H9 (cell line): Measurements from ENCODE around the gene DDTL. TPM values are rescaled to one million over a fixed set of nuclear protein-coding genes. Genes with fewer than 3 reads are reported as not detected.
A peak's percentile ranks its signal among the peaks of the same experiment; 100 is the strongest.

Source experiments
- DNase-seq: peaks from one replicate; pipeline ENCODE4 v3.0.0-alpha.2; 2017
- H2AFZ ChIP-seq: one replicate; pipeline ENCODE4 v1.6.1; 2013; ENCODE audit warnings: mild to moderate bottlenecking, low read length, control low read depth, moderate library complexity
- H2AK5ac ChIP-seq: 2 replicates; pipeline ENCODE4 v1.6.1; 2013; ENCODE audit warnings: low read length, control low read depth, mixed read lengths; ENCODE audit not compliant: insufficient read length
- H2BK120ac ChIP-seq: one replicate; pipeline ENCODE4 v1.6.1; 2013; ENCODE audit warnings: low read depth, mild to moderate bottlenecking, low read length, control low read depth, inconsistent platforms; ENCODE audit not compliant: poor library complexity, severe bottlenecking
- H2BK12ac ChIP-seq: 2 replicates; pipeline ENCODE4 v1.6.1; 2013; ENCODE audit warnings: low read length, control low read depth, mixed read lengths, low read depth; ENCODE audit not compliant: insufficient read length
- H2BK15ac ChIP-seq: 2 replicates; pipeline ENCODE4 v1.6.1; 2013; ENCODE audit warnings: low read depth, low read length, control low read depth
- H2BK20ac ChIP-seq: one replicate; pipeline ENCODE4 v1.6.1; 2013; ENCODE audit warnings: low read depth, mild to moderate bottlenecking, low read length, control low read depth, inconsistent platforms; ENCODE audit not compliant: poor library complexity, severe bottlenecking
- H2BK5ac ChIP-seq: 2 replicates; pipeline ENCODE4 v1.6.1; 2013; ENCODE audit warnings: low read length, control low read depth, mixed read lengths; ENCODE audit not compliant: insufficient read length
- H3K14ac ChIP-seq: 2 replicates; pipeline ENCODE4 v1.6.1; 2013; ENCODE audit warnings: low read length, control low read depth; ENCODE audit not compliant: insufficient read depth
- H3K18ac ChIP-seq: 2 replicates; pipeline ENCODE4 v1.6.1; 2013; ENCODE audit warnings: low read depth, mild to moderate bottlenecking, mixed read lengths, low read length, control low read depth; ENCODE audit not compliant: insufficient read length
- H3K23ac ChIP-seq: 2 replicates; pipeline ENCODE4 v1.6.1; 2013; ENCODE audit warnings: low read length, control low read depth, mixed read lengths, low read depth; ENCODE audit not compliant: insufficient read length
- H3K23me2 ChIP-seq: 2 replicates; pipeline ENCODE4 v1.6.1; 2013; ENCODE audit warnings: low read depth, mild to moderate bottlenecking, mixed read lengths, low read length, control low read depth; ENCODE audit not compliant: insufficient read length, poor library complexity, severe bottlenecking
- H3K27ac ChIP-seq: 2 replicates; pipeline ENCODE4 v1.5.1; 2013; ENCODE audit warnings: low read length, control low read depth, mixed read lengths, low read depth; ENCODE audit not compliant: insufficient read length
- H3K27me3 ChIP-seq: 2 replicates; pipeline ENCODE4 v1.6.1; 2013; ENCODE audit warnings: low read length, control low read depth, inconsistent platforms; ENCODE audit not compliant: insufficient read depth
- H3K4ac ChIP-seq: 2 replicates; pipeline ENCODE4 v1.6.1; 2013; ENCODE audit warnings: low read depth, mild to moderate bottlenecking, control low read depth, inconsistent platforms, low read length, moderate library complexity
- H3K4me1 ChIP-seq: 2 replicates; pipeline ENCODE4 v1.6.1; 2013; ENCODE audit warnings: low read length, control low read depth, inconsistent platforms; ENCODE audit not compliant: insufficient read depth
- H3K4me2 ChIP-seq: 2 replicates; pipeline ENCODE4 v1.6.1; 2013; ENCODE audit warnings: low read length, control low read depth, mixed read lengths; ENCODE audit not compliant: insufficient read length, insufficient read depth
- H3K56ac ChIP-seq: 2 replicates; pipeline ENCODE4 v1.6.1; 2013; ENCODE audit warnings: low read depth, mild to moderate bottlenecking, mixed read lengths, low read length, control low read depth; ENCODE audit not compliant: insufficient read length
- H3K79me1 ChIP-seq: 2 replicates; pipeline ENCODE4 v1.6.1; 2013; ENCODE audit warnings: low read depth, mild to moderate bottlenecking, moderate library complexity, low read length, control low read depth, inconsistent platforms; ENCODE audit not compliant: insufficient read depth, poor library complexity, severe bottlenecking
- H3K79me2 ChIP-seq: 2 replicates; pipeline ENCODE4 v1.6.1; 2013; ENCODE audit warnings: low read length, control low read depth, inconsistent platforms; ENCODE audit not compliant: insufficient read depth
- H3K9ac ChIP-seq: 2 replicates; pipeline ENCODE4 v1.6.1; 2013; ENCODE audit warnings: low read length, control low read depth, mixed read lengths; ENCODE audit not compliant: insufficient read length; ENCODE audit errors: extremely low read depth
- H3K9me3 ChIP-seq: one replicate; pipeline ENCODE4 v1.6.1; 2013; ENCODE audit warnings: low read depth, low read length, inconsistent platforms; ENCODE audit not compliant: control insufficient read depth
- H3T11ph ChIP-seq: one replicate; pipeline ENCODE4 v1.6.1; 2013; ENCODE audit warnings: mild to moderate bottlenecking, low read length, control low read depth, inconsistent platforms
- H4K20me1 ChIP-seq: one replicate; pipeline ENCODE4 v1.6.1; 2013; ENCODE audit not compliant: control insufficient read depth, insufficient read length, insufficient read depth
- H4K5ac ChIP-seq: 2 replicates; pipeline ENCODE4 v1.6.1; 2013; ENCODE audit warnings: low read depth, mild to moderate bottlenecking, mixed read lengths, low read length, control low read depth; ENCODE audit not compliant: insufficient read length
- H4K8ac ChIP-seq: replicated peaks from 2 replicates; pipeline ENCODE4 v1.6.1; 2013; ENCODE audit warnings: low read length, control low read depth, mixed read lengths, low read depth; ENCODE audit not compliant: insufficient read length
- H4K91ac ChIP-seq: 2 replicates; pipeline ENCODE4 v1.6.1; 2013; ENCODE audit warnings: low read depth, mild to moderate bottlenecking, moderate library complexity, mixed read lengths, low read length, control low read depth; ENCODE audit not compliant: insufficient read length
- H3K27ac Mint-ChIP-seq, 3 experiments: 2 replicates in 2 of 3; 3 replicates in 1 of 3; pipeline ENCODE4 v1.8.0; 2020 to 2021; ENCODE audit warnings: mixed read lengths in 3 of 3, mild to moderate bottlenecking in 1 of 3, moderate library complexity in 1 of 3
- H3K27me3 Mint-ChIP-seq: 2 replicates; pipeline ENCODE4 v1.8.0; 2021; ENCODE audit warnings: low read depth, mild to moderate bottlenecking, moderate library complexity, mixed read lengths
- H3K36me3 Mint-ChIP-seq, 3 experiments: 2 replicates in 2 of 3; 3 replicates in 1 of 3; pipeline ENCODE4 v1.8.0; 2020 to 2021; ENCODE audit warnings: low read depth in 3 of 3, mixed read lengths in 3 of 3; ENCODE audit not compliant: insufficient read depth in 1 of 3
- H3K4me1 Mint-ChIP-seq, 2 experiments: 2 replicates each; pipeline ENCODE4 v1.8.0; 2020; ENCODE audit warnings: mixed read lengths in 2 of 2
- H3K4me3 Mint-ChIP-seq, 2 experiments: 2 replicates in 1 of 2; 3 replicates in 1 of 2; pipeline ENCODE4 v1.8.0; 2020 to 2021; ENCODE audit warnings: mild to moderate bottlenecking in 2 of 2, mixed read lengths in 2 of 2, moderate library complexity in 1 of 2
- H3K9me3 Mint-ChIP-seq, 2 experiments: 2 replicates in 1 of 2; 3 replicates in 1 of 2; pipeline ENCODE4 v1.8.0; 2020; ENCODE audit warnings: mild to moderate bottlenecking in 2 of 2, mixed read lengths in 2 of 2, moderate library complexity in 1 of 2
- CTCF ChIP-seq: fragments of 200-600 bp; sonication (generic); conservative IDR thresholded peaks from 3 replicates; pipeline ENCODE4 v1.8.0; 2021; ENCODE audit warnings: antibody characterized with exemption, mild to moderate bottlenecking
- WGBS: extraction: QIAGEN DNeasy Blood & Tissue Kit; methylation state at CpG from one replicate; pipeline ENCODE4 v1.1.7; 2013; ENCODE audit warnings: missing lambda C conversion rate, low lambda C conversion rate, mixed read lengths; ENCODE audit not compliant: insufficient read length; ENCODE audit errors: extremely low coverage; 5-methylcytosine and 5-hydroxymethylcytosine counted together
- total RNA-seq: library from RNA; stranded (reverse); gene quantifications from 2 replicates; pipeline ENCODE4 v1.2.1, GENCODE V29; 2021

Gene DDTL
- total RNA-seq, 1 experiment from 2014 or later: not detected

DNA sequence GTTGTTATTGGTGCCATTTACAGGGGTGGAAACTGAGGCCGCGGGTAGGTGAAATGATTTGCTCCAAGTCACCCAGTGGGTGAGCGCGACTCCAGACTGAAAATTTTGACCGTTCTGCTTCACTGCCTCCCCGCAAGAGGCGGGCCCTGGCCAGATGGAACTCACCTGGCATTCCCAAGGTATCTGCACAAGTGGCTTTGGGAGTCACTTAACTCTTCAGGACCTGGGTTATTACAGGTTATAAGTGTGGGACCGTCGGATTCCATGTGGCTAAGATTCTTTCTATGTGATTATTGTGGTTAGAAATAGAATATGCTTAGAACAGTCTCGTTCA lies 45.0 kb downstream of the DDTL start:
- no peak overlapping the region for H4K91ac ChIP-seq
- H4K8ac ChIP-seq: no peak overlapping the region
- no peak overlapping the region for H2BK15ac ChIP-seq
- H3K9ac ChIP-seq: peak overlapping the region; percentile 21
- H3K79me1 ChIP-seq: no peaks in the 10 kb centered on the region
- no peak overlapping the region for H2BK120ac ChIP-seq
- Mint-ChIP-seq H3K36me3 (peaks cover 0 to 8% (median 2%) of the 10 kb centered on the region in 3 experiments; a peak in 6 of 7 replicates), H3K4me3 (peak overlapping the region; percentile 85 to 91), H3K9me3 (peaks cover 2 to 4% of the 10 kb centered on the region in 2 experiments; a peak in 3 of 5 replicates), H3K4me1 (peaks cover 10 to 13% of the 10 kb centered on the region in 2 experiments), H3K27ac (peak overlapping the region in 2 of 3 experiments; percentile 68 to 76; a peak in 3 of 7 replicates), H3K27me3 (peaks cover 3% of the 10 kb centered on the region)
- H2AK5ac ChIP-seq: no peak overlapping the region
- no CpG with 5 or more reads among the region's 10 CpGs for WGBS
- peak overlapping the region; percentile 76 for H3K4me2 ChIP-seq
- no peak overlapping the region for H2BK12ac ChIP-seq
- H3K23me2 ChIP-seq: peaks cover 5% of the 10 kb centered on the region
- H3K27ac ChIP-seq: no peak overlapping the region
- no peak overlapping the region for H3T11ph ChIP-seq
- no peak for DNase-seq
- H3K23ac ChIP-seq: no peak overlapping the region
- no peak for TF ChIP-seq CTCF
- H3K27me3 ChIP-seq: no peaks in the 10 kb centered on the region; the same call in 1 of the 2 replicates
- no peak overlapping the region for H2AFZ ChIP-seq
- no peak overlapping the region for H2BK20ac ChIP-seq
- H3K56ac ChIP-seq: no peak overlapping the region
- H2BK5ac ChIP-seq: no peak overlapping the region
- no peaks in the 10 kb centered on the region; the same call in 1 of the 2 replicates for H3K4me1 ChIP-seq
- no peaks in the 10 kb centered on the region for H4K20me1 ChIP-seq
- peaks cover 5% of the 10 kb centered on the region; the same call in 1 of the 2 replicates for H3K79me2 ChIP-seq
- no peak overlapping the region for H3K14ac ChIP-seq
- no peak overlapping the region for H4K5ac ChIP-seq
- no peak overlapping the region for H3K4ac ChIP-seq
- no peaks in the 10 kb centered on the region for H3K9me3 ChIP-seq
- no peak overlapping the region for H3K18ac ChIP-seq
